Astrocyte of the cerebellum (primary cell): ENCODE results near the gene CAMTA2.

ENCODE experiments used
- DNase-seq: peaks from one replicate; pipeline ENCODE4 v3.0.0-alpha.2; 2011; ENCODE audit warnings: low read depth
- H3K4me3 ChIP-seq: 2 replicates; pipeline ENCODE4 v1.5.1; 2011; ENCODE audit warnings: mild to moderate bottlenecking, low read depth, low read length, moderate library complexity
- in situ Hi-C: cut with HindIII; loops from 2 replicates; pipeline ENCODE4 v1.10.0; 2017; ENCODE audit warnings: low sequenced_read_pairs
- TF ChIP-seq, protein P1 (sequence below): IDR thresholded peaks from 2 replicates; pipeline ENCODE4 v1.5.1; 2012; ENCODE audit warnings: low read length, low read depth, moderate library complexity, mild to moderate bottlenecking; ENCODE audit errors: missing control alignments

Gene CAMTA2

DNA sequence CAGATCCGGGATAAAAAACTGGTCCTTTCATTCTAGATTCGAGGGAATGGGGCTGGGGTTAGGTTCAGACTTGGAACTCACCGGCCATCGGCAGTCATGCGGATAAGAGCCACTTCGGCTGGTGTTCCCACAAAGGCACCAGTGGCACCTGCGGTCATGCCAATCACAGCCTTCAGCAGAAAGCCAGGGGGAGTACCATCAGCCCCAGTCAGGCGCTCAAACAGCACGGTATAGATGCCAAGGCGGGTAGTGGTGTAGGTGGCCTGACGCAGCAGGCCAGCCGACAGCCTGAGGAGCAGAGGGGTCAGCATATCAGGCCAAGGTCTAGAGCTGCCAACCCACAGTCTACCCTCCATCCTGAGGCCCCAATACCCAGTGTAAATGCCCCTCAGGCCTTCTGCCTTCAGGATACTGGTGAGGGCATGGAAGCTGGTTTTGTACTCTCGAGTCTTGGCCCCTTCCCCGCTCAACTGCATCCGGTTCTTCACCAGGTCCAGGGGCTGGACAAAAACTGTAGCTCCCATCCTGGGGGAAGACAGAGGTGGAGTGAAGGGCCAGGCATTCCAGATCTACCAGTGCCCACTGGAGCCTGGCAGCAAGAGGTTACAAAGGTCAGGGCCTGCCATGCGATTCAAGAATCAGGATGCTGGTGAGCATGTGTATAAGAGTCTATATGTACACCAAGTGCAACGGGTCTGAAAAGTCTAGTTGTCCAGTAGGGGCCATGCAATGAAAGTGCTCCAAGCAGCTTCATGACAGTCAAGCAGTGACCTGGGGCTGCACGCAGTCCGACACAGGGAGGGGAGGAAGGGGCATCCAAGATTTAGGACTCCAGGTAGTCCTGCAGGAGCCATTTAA, 48.6 kb downstream of the CAMTA2 start:
- peak overlapping the region; percentile 83 for H3K4me3 ChIP-seq
- TF ChIP-seq, protein P1, sequence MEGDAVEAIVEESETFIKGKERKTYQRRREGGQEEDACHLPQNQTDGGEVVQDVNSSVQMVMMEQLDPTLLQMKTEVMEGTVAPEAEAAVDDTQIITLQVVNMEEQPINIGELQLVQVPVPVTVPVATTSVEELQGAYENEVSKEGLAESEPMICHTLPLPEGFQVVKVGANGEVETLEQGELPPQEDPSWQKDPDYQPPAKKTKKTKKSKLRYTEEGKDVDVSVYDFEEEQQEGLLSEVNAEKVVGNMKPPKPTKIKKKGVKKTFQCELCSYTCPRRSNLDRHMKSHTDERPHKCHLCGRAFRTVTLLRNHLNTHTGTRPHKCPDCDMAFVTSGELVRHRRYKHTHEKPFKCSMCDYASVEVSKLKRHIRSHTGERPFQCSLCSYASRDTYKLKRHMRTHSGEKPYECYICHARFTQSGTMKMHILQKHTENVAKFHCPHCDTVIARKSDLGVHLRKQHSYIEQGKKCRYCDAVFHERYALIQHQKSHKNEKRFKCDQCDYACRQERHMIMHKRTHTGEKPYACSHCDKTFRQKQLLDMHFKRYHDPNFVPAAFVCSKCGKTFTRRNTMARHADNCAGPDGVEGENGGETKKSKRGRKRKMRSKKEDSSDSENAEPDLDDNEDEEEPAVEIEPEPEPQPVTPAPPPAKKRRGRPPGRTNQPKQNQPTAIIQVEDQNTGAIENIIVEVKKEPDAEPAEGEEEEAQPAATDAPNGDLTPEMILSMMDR = peak; percentile 4
- DNase-seq = no peak
- in situ Hi-C loops = no loop called here

DNA sequence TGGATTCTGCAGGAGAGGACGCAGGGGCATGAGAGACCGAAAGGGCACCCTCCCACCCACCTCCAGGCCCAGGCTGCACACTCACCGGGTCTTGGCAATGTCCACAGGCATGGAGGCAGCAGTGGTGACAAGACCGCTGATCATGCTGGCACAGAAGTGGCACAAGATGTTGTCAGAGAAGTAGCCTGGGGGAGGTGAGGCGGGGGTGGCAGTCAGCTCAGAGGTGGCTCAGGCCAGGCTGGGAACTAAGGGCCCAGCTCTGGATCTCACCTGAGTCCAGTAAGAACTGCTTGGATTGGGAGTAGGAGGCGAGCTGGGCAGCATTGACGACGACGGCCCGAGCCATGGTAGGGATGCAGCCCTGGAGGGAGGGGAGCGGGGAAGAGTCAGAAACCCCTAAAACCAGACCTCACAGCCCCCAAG, 49.4 kb downstream of the CAMTA2 start:
- DNase-seq = no peak
- no peak overlapping the region for H3K4me3 ChIP-seq
- TF ChIP-seq, protein P1 = no peak
- in situ Hi-C loops = no loop called here

- no peak overlapping the region for H3K4me3 ChIP-seq
- TF ChIP-seq, protein P1 = no peak
- no peak for DNase-seq
- in situ Hi-C loops = no loop called here
Observed at GRCh38 chr17:4937553-4937952, 49.9 kb downstream of the CAMTA2 start.

DNA sequence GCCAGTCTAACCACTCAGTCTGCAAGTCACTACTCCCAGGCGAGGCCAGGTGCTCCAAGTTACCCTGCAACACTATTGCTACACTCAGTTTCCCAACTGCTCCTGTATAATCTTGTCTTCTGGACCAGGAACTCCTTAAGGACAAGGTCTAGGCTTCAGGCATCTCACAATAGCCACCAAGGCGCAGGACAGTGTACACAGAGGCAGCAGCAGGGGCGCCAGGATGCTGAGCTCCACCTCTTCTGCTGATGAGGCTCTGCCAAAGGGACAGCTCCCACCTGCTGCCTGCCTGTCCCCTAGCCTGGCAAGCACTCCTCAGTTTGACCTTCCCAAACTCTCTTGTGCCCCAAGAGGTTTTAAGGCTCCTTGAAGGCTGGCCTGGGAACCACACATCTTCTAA, 51.0 kb downstream of the CAMTA2 start:
- DNase-seq = no peak
- in situ Hi-C loops = no loop called here
- TF ChIP-seq, protein P1 = no peak
- H3K4me3 ChIP-seq = no peak overlapping the region

- H3K4me3 ChIP-seq = no peak overlapping the region
- no peak for DNase-seq
- in situ Hi-C loops = no loop called here
- TF ChIP-seq, protein P1 = no peak
Observed at GRCh38 chr17:4935650-4936049, 51.8 kb downstream of the CAMTA2 start.

DNA sequence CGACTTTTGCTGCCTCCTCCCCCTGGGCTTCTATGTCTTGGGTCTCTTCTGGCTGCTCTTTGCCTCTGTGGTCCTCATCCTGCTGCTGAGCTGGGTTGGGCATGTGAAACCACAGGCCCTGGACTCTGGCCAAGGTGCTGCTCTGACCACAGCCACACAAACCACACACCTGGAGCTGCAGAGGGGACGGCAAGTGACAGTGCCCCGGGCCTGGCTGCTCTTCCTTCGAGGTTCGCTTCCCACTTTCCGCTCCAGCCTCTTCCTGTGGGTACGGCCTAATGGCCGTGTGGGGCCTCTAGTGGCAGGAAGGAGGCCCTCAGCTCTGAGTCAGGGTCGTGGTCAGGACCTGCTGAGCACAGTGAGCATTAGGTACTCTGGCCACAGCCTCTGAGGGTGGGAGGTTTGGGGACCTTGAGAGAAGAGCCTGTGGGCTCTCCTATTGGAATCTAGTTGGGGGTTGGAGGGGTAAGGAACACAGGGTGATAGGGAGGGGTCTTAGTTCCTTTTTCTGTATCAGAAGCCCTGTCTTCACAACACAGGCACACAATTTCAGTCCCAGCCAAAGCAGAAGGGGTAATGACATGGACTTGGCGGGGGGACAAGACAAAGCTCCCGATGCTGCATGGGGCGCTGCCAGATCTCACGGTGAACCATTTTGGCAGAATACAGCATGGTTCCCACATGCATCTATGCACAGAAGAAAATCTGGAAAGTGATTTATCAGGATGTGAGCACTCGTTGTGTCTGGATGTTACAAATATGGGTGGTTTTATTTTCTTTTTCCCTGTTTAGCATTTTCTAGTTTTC, 53.1 kb downstream of the CAMTA2 start:
- no peak overlapping the region for H3K4me3 ChIP-seq
- TF ChIP-seq, protein P1 = peak; percentile 63
- in situ Hi-C loops = no loop called here
- no peak for DNase-seq
